EH (cell line): ENCODE data around the gene FLT4.

Experiments used
- DNase-seq: peaks from one replicate; pipeline ENCODE4 v3.0.0-alpha.2; 2015; ENCODE audit warnings: low read depth

FLT4 gene

DNA sequence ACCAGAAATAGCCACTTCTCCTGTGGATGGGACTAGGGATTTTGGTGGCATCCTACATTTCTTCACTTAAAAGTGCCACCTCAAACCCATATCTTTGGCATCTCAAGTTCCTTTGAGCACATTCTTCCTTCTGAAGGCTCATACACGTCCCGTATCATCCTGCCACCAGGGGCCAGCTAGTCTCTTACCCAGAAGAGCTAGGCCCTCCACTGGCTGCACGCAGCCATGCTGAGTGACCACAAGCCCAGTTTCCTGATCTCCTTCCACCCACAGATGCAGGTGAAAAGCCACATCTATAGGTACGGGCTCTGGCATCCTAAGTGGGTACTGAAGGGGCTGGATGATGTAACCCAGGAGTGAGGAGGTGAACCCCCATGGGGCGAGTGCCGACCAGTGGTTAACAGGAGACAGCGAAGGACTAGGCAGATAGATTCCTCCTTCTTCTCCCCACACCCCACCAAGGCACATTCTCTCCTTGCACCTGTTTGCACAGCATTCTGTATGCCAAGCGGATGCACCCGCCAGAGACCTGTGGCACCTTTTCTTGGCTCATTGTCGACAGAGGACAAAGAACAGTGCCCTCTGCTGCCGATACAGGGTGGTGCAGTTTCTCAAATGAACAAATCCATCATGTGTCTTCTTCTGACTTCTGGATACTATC lies 43.7 kb downstream of the FLT4 start:
- DNase-seq, result peak; percentile 44

DNA sequence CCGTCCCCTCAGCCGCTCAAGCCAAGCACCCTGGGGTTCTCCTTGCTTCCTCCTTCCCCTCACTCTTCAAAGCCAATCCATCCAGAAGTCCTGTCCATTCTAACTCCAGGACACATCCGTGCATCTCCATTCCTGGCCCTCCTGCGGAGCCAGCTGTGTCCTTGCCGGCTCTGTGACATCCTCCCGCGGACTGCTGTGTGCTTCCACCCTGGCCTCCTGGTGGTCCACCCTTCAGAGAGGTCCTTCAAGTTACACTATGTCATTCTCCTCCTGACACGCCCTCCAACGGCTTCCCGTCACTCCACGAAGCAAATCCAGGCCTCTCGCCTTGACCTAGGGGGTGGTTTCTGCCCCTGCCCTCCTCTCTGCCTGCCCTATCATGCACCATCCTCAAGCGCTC lies 45.1 kb downstream of the FLT4 start:
- DNase-seq, result no peak

DNA sequence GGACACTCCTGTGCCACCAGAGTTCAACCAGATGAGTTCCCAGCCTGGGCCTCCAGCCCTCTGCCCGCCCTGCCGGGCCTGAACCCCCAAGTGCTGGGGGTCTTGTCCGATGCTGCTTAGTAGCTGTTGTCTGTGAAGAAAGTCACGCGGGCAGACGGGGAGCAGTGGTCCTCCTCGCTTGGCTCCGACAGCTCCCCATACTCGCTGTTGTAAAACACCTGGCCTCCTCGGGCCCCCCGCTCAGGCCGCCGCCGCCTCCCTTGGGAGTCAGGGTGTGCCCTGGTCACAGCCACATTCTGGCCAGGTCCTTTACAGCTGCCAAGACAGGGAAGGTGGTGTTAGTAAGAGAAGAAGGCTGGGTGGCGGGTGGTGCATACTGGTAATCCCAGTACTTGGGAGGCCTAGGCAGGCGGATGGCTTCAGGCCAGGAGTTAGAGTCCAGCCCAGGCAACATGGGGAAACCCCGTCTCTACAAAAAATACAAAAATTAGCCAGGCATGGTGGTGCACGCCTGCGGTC lies 46.3 kb downstream of the FLT4 start:
- DNase-seq, result no peak

DNA sequence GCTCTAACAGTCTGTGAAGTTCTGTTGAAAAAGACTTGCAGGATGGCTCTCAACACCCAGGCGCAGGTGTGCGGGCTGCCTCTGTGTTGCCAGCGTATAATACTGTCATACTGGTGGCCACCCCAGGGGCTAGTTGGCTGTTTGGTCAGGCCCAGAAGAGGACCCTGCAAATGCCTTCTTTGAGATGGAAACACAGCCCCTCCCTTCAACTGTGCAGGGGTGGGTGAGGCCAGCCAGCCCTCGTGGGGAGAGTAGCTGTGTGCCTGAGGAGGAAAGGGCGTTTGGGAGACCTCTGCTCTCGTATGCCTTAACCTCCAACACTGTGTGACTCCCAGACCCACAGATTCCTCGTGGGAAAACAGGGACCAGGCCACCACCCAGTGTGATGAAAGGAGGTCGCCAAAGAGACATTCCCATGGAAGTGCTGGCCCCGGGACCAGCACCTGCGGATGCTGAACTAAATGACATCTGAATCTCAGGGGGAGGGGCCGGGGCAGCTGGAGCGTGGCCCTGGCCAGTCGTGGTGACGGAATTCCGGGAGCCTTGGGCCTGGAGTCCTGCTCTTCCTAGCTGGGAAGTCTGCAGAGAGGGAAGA lies 46.8 kb downstream of the FLT4 start:
- no peak for DNase-seq

DNA sequence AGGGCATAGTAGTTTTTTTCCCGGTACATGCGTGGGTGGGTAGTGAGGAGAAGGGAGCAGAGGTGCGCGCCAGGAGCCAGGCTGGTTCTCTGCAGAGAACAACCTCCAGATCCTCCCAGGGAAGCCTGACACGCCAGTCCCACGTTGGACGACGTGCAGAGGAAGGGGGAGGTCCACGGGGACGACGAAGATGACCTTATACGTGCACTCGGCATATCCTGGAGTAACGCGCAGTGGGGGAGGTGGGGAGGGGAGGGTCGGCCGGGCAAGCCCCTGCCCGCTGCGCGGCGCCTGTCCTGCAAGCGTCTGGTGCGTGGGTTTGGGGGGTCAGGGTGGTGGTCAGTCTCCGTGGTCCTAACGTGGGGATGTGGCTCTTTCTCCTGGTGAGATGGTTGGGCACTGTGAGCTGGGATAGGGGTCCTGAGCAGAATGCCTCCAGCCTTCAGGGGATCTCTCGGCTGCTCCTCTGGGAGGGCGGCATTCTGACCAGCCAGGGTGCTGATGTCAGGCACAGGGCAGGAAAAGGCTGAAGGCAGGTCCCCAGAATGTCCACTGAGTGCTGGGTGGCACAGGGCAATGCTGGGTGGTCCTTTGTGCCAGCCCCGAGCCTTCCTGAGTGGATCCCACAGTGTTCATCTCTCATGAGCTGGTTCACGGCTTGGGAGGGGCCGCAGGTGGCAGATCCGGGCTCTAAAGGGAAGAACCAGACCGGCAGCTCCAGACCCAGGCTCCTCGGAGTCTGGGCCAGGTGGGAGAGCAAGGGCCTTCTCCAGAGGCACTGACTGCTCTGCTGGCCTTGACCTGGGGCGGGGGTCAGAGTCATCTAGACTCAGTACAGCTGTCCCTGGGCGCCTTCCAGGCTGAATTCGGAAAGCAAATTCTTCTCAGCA lies 47.6 kb downstream of the FLT4 start:
- no peak for DNase-seq

DNA sequence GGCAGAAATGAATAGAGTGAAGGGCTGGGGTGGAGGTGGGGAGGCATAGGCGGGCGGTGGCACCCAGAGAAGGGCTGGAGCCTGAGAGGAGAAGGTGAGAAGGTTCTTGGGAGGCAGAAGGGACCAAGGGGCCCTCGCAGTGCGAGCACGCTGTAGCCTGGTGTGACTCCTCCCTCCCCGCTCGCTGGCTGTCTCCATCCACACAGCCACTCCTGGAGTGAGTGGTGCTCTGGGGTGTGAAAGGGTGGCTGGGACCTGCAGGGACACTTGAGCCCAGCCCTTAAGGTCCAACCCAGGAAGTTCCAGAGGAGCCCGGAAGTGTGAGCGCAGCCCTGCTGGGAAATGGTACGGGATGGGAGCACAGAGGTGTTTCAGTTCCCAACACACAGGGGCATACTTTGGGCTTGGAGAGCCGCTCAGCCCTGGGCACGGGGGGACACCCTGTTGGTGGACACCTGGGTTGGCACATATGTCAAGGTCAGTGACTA lies 48.8 kb downstream of the FLT4 start:
- no peak for DNase-seq

DNA sequence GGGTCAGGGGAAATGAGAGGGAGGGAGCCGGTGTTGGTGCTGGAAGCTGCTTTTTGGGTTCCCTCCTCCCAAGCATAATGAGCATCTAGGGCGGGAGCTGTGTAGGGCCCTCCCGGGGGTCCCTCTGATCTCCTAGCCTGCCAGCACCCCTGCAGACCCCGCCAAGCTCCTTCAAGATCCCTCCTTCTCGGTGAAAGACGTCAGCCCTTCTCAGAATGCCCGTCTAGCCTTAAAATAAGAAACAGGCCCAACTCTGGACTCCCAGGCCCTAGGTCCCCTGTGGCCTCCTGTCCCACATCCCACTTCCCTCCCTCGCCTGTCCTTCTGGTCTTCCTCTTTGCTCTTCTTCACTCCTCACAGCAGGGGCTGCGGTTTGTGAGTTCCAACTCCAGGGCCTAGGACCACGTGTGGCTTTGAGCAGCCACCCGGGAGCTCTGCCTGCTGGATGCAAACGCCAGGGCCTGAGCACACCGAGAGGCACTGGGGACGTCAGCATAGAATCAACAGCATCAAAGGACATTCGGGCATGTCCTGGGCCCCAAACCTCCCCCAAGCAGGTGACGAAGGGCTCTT lies 49.3 kb downstream of the FLT4 start:
- DNase-seq, result no peak

DNA sequence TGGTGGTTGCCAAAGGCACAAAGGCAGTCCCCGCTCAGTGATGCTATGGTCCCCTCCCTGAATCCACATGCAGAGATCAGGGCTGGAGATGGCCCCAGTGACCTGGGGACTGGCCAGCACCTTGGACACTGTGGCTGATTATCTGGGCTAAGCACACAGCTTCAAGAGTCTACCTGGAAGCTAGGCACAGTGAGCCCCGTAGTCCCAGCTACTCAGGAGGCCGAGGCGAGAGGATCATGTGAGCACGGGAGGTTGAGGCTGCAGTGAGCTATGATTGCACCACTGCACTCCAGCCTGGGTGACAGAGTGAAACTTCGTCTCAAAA lies 49.8 kb downstream of the FLT4 start:
- no peak for DNase-seq

DNA sequence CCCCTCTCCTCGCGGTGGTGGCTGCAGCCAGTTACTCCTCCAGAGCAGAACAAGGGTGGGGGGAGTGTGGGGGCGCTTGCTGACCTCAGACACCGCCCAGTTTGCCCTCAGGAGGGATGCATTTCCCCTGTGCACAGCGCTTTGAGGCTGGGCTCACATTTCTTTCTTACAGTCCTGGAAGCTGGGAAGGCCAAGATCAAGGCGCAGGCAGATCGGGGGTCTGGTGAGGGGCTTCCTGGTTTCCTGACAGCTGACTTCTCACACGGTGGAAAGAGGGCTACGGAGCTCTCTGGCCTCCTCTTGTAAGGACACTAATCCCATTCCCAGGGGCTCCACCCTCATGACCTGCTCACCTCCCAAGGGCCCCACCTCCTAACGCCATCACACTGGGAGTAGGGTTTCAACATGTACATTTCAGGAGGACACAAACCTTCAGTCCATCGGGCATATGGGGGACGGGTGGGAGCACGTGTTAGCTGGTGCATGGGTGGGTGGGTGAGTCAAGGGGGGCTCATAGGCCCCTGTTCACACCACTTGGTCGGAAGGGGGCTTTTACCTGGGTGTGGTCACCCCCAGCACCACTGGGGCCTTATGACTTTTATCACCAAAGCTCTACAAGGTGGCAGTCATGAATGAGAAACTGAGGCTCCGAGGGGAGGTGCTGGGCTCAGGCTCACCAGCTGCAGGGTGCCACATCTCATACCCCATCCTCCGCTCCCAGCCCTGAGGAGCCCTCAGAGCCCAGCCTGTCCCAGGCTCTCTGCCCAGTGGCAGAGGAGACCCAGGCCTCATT lies 50.4 kb downstream of the FLT4 start:
- no peak for DNase-seq

DNA sequence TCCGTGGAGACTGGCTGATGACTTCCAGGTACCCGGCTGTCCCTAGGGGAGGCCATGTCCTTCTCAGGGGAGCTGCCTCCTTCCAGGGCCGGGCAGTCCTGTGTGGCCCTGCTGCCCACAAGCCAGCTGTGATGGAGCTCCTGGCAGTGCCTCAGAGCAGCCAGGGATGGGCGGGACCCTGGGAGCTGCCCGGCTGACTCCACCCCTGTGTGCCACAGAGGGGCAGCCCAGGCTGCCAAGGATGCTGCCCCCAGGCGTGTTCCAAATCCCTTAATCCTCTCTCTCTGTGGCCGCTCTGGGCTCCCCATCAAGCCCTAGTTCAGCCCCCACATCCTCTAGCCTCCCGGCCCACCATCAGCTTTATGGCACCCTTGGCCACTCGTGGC lies 51.1 kb downstream of the FLT4 start:
- DNase-seq, result no peak

DNA sequence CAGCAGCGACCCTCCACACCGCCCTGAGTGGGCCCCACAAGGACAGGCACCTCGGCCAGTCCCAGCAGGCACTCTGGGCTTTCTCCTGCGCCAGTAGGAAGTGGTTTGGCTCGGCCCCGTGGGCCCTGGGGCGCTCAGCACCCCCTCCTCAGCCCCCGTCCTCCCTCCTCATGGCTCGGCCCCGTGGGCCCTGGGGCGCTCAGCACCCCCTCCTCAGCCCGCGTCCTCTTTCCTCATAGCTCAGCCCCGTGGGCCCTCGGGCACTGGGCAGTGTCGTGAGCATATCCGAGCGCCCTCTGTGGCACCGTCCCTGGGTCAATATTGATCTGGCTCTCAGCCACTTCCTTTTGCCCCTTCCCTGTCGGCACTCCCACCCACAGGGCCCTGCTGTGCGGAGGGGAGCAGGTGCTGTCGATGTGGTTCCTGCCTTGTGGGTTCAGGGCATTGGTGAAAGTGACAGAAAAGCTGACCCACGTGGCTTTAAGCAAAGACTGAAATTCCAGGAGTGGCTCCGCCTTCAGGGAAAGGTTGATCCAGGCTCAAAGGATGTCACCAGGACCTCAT lies 52.6 kb downstream of the FLT4 start:
- DNase-seq, result no peak

DNA sequence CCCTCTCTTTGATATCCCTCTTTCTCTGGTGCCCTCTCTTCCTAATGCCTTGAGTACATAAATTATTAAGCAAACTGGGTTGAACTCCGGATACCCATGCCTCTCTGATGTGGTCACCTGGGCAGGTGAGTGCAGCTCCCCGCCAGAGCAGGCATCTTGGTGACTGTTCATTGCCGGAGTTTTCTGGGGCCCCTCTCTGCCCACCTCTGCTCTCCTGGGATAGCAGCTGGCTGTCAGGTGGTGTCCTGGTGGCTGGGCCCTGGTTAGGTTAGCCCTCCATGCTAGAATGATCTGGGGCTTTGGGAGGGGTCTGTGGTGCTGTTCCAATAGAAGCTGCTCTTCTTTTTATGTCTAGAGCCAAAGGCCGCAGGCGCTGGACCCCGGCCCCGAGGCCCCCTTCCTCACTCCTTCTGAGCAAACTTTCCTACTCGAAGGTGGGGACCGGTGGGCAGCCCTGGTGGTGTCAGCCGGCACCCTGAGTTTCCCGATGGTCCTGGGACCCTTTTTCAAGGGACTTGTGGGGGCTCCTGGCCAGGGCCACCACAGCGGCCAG lies 53.2 kb downstream of the FLT4 start:
- DNase-seq, result no peak

DNA sequence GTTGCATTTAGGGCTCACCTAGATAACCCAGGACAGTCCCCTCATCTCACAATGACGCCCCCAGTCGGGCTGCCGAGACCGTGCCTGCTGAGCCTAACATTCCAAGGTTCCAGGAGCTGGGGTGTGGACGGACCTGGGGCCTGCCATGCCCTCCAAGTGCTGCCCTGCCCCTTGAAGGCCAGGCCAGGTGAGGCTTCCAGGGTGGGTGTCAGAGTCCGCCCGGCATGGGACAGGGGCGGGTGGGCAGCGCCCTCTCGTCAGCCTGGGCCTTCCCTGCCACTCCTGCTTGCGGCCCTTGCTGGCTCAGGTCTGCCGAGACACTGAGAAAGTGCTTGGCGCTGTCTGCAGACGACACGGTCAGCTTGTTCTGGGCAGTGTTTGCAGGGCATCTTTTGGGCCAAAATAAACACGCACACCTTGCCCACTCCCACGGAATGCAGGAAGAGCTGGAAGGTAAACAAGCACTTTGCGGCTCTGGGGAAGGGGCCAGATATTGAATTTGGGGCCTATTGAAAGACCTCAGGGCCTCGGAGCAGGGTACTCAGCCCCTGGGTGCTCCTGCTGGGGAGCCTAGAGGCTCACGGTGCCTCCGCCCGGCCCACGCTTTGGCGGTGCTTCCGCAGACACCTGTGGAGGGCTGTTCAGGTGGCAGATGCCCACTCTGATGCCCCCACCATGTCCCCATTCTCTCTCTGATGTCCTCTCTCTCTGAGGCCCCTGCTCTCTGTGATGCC lies 53.9 kb downstream of the FLT4 start:
- no peak for DNase-seq

DNA sequence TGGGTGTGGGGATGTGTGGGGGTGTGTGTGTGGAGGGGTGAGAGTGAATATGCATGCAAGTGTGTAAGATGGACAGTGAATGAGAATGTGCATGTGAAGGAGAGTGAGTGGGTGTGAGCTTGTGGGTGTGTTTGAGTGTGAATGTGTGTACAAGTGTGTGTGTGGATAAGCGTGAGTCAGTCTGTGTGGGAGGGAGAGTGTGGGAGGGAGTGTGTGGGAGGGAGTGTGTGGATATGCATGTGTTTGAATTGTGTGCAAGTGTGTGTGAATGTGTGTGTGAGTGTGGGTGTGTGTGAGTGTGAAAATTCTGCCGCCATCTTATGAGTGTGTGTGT lies 54.4 kb downstream of the FLT4 start:
- no peak for DNase-seq

DNA sequence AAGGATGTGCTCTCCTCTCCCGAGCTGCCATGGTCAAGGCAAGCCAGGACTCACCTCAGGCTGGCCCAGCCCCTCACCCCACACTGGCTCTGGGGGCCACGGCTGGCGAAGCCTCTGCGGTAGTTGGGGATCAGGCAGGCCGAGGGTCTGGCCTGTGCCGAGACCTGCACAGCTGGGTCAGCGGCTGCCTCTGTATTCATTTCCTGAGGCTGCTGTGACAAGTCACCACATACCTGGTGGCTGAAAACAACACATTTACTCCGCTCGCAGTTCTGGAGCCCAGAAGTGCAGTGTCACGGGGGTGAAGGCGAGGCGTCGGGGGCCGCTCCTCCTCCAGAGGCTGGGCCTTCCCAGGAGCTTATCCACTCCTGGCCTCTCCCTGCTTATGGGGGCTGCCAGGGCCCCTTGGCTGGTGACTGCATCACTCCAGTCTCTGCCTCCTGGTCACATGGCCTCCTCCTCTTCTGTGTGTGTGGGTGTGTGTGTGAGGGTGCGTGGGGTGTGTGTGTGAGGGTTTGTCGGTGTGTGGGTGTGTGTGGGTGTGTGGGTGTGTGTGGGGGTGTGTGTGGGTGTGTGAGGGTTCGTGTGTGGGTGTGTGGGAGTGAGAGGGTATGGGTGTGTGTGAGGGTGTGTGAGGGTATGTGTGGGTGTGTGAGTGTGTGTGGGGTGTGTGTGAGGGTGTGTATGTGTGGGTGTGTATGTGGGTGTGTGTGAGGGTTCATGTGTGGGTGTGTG lies 54.9 kb downstream of the FLT4 start:
- DNase-seq, result no peak

DNA sequence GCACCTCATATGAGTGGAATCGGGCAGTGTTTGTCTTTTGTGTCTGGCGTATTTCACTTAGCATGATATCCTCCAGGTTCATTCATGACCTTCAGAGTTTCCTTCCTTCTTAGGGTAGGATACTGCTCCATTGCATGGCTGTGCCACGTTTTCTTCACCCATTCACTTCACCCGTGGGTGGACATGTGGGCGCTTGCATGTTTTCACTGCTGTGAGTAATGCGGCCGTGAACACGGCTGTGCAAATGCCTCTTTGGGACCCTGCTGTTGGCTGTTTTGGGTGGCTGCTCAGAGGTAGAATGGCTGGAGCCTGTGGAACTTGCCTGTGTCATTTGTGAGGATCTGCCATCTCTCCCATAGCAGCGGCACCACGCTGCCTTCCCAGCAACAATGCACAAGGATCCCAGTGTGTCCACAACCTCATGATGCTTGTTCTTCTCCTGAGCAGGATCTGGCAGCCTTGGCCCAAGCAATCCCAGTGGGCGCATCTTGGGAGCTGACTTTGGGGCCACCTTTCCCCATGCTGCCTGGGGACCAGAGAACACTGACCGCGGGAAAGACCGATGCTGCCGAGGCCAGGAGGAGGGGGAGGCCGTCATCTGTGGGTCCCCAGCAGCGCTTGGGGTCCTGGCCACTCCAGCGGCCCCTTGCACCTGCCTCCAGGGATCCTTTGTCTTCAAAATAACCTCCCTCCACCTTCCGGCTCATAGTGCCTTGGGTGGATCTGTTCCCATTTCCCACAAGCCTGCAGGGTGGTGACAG lies 55.8 kb downstream of the FLT4 start:
- no peak for DNase-seq

DNA sequence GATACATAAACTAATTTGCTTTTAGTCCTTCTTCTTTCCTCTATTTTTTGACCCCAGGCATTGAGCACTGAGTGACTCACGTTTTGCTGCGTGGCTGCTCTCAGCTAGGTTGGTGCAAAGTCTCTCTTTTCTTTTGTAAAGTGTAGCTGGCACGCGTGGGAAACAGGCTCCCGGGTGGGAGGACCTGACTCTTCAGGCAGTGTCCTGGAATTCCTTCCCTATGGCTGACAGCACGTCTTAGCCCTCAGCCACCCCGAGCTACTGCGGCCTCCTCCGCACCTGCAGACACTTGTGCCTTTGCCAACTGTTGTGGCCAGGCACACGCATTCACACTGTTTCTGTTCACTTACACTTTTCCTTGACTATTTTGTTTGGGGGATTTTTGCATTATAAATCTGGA lies 57.2 kb downstream of the FLT4 start:
- no peak for DNase-seq

DNA sequence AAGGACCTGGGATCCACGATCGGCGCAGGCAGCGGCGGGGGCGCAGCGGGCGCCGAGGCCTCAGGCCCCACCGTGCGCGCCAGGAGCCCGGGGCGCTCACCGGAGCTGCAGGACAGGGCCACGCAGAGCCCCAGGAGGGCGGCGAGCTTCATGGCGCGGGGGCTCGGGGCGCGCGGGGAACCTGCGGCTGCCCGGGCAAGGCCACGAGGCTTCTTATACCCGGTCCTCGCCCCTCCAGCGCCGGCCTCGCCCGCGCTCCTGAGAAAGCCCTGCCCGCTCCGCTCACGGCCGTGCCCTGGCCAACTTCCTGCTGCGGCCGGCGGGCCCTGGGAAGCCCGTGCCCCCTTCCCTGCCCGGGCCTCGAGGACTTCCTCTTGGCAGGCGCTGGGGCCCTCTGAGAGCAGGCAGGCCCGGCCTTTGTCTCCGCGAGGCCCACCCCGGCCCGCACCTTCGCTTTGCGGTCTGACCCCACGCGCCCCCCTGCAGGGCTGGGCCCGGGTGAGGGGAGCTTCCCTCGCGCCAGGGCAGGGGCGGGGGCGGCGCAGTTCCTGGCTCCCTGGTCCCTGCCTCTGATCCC lies 58.0 kb downstream of the FLT4 start, which contains the start of gene SCGB3A1:
Gene SCGB3A1 (minus strand): TSS at position 189 of the 577 bp plus-strand sequence. CDS start 37 bp downstream, at position 152.
- peak; percentile 5 for DNase-seq
